Muscle of back (tissue), 13 donors: ENCODE measurements around the gene CHD9NB. TPM values are rescaled to one million over a fixed set of nuclear protein-coding genes. Genes with fewer than 3 reads are reported as not detected.
A peak's percentile ranks its signal among the peaks of the same experiment; 100 is the strongest.

Experiments
- DNase-seq, 3 donors: peaks; one replicate each; pipeline versions ENCODE4 v3.0.0 to v3.0.0-alpha.2; 2013
- long read RNA-seq, 9 donors: transcript quantifications; one replicate each; lab custom pipeline, GENCODE V29; 2026
- polyA plus RNA-seq, 10 donors: library from polyadenylated mRNA; unstranded; fragments of 120-200 nt; gene quantifications; one replicate each; pipeline ENCODE4 v1.2.1, GENCODE V29; 2013; ENCODE audit not compliant: insufficient read length in 10 of 10

CHD9NB gene
- polyA plus RNA-seq: 1 to 10 TPM; 1.3 to 4.6 (median 2.3) TPM
- long read RNA-seq, donor 1: 0 reads
- long read RNA-seq, donor 2: 0 reads
- long read RNA-seq, donor 3: 0 reads
- long read RNA-seq, donor 4: 0 reads
- long read RNA-seq, donor 5: 0 reads
- long read RNA-seq, donor 6: 0 reads
- long read RNA-seq, donor 7: 0 reads
- long read RNA-seq, donor 8: 0 reads
- long read RNA-seq, donor 9: 0 reads

DNA sequence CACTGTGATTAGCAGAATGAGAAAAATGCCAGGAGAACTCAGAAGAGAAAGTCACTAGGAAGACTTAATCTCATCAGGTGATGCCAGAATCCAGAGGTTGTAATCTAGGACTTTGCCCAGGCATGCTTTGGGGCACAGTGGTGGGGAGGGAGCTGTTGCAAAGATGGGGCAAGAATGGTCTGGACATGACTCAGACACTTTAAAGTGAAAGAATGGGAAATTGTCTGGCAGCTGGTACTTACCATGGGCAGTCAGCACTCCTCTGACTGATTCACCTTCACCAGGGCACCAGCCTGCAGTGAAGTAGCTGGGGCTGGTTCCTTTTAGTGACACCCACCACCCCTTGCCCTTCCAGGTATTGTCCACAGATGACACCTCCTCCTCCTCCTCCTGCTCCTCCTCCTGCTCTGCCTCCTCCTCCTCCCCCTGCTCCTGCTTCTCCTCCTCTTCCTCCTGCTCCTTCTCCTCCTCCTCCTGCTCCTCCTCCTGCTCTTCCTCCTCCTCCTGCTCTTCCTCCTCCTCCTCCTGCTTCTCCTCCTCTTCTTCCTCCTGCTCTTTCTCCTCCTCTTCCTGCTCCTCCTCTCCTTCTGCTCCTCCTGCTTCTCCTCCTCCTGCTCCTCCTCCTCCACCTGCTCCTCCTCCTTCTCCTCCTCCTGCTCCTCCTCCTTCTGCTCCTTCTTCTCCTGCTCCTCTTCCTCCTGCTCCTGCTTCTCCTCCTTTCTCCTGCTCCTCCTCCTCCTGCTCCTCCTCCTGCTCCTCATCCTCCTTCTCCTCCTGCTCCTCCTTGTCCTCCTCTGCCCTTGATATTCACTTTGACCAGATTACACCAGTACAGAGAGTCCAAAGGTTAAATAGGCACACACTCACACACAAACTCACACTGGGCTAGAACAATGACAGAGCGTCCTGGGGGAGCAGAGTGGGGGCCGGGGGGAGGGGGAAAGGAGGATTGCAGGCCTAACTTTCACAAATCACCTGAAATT is at the start of gene CHD9NB:
CHD9NB (minus strand) TSS at position 379 of the 983 bp plus-strand sequence. CDS start 8,739 bp downstream, outside the sequence.
- DNase-seq: no peak

GRCh38 chr16:53100889-53101288 is 48.2 kb upstream of the CHD9NB start:
- DNase-seq: no peak

DNA sequence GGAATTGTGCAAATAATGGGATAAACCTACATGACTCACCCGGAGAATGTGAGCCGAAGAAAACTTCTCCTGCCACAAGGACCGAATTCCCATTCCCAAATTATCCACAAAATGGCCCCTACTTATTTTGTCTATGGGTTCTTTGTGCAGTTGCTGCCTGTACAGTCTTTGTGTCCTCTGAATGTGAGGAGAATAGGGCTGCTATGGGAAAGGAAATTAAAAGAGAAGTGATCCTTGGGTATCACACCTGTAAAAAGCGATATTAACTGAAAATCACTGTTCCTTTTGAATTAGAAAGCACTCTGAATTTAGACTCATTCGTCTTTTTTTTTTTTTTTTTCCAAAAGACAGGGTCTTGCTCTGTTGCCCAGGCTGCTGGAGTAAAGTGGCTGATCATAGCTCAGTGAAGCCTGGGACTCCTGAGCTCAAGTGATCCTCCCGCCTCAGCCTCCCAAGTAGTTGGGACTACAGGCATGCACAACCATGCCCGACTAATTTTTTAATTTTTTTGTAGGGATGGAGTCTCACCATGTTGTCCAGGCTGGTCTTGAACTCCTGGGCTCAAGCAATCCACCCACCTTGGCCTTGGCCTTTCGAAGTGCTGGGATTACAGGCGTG is 47.5 kb upstream of the CHD9NB start:
- no peak for DNase-seq

DNA sequence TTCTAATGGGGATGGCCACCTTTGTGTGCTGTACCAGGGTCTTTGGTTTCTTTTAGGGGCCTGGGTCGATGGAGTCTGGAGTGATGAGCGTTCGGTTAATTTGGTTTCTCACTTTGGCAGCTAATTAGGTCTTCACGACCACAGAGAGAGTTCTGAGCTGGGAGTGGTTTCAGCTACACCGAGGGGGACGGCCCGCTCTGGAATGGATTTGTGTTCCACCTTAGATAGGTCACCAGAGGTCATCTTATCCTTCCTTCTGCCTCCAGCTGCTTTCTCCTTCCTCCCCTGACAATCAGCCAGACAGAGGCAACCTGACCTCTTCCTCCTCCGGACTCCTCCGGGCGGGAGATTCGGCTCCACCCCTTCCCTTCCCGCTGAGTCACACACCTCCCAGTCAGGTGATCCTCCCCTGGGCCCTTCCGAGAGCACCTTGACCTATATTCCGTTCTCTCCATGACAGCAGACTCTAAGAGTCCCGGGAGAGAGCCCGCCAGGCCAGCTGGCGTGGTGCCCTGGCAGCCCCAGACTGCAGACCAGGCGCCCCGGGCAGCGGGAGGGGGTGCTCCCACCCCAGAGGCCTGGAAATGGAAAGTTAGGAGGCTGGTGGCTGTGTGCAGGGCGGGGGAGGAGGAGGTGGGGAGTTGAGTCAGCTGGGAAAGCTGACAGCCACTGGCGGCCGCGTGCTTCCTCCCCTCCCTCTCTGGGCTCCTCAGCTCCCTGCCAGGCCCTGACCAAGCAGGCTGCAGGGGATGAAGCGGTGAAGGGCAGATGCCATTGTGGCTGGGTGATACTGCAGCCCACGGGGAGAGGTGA is 46.8 kb upstream of the CHD9NB start:
- DNase-seq: peak; percentile 78 to 94 (median 85)

GRCh38 chr16:53098526-53099317 is 46.0 kb upstream of the CHD9NB start:
- DNase-seq: peak; percentile 86 to 97 (median 92)

DNA sequence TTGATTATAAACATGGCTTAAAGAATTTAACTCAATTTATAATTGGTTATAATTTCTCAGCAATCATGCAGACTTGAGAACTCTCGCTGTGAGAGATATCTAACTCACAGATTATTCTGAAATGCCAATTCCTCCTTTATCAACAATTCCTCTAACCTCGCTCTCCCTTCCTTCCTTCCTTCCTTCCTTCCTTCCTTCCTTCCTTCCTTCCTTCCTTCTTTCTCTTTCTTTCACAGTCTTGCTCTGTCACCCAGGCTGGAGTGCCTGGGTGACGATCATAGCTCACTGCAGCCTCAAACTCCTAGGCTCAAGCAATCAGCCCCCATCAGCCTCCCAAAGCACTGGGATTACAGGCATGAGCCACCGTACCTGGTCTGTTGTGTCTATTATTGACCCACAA is 44.5 kb upstream of the CHD9NB start:
- DNase-seq: no peak

- DNase-seq: no peak
These were observed 41.4 kb upstream of the CHD9NB start for GRCh38 chr16:53094013-53094630.

DNA sequence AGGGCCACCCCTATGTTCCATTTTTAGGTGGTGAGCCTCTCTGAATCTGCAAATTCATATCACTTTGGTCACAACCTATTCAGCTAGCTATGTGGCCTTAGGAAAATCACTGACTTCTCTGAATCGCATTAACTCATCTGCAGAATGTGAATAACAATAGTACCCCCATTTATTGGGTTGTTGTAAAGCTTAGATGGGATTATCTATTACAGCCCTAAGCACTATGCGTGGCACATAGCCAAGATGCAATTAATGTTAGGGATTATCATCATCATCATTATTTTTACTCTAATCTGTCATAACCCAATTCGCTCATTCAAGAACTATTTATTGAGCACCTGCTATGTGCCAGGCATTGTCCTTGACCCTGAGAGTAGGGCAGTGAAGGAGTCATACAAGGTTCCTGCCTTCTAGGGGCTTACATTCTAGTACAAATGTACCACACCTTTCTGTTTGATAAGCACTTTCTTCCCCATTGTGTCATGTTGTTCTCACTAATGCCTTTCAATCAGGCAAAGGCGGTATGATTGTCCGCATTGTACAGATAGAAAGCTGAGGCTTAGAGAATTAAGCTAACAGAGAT is 40.6 kb upstream of the CHD9NB start:
- no peak for DNase-seq

DNA sequence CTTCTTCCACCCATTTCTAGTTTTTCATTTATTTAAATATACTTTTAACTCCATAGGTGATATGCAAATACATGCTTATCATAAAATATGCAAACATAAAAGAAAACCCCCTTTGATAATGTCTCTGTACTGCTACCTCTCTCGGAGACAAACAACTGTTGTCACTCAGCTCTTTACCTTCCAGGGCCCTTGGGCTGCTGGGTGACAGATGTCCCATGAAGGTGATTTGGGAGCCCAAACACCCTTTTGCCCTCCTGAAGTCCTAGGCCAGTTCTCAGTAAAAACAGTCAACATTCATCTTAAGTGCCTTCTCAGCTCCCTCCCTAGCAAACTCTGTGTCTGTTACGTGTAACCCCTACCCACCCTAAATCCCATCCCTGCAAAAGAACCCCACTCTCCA is 39.6 kb upstream of the CHD9NB start:
- no peak for DNase-seq

DNA sequence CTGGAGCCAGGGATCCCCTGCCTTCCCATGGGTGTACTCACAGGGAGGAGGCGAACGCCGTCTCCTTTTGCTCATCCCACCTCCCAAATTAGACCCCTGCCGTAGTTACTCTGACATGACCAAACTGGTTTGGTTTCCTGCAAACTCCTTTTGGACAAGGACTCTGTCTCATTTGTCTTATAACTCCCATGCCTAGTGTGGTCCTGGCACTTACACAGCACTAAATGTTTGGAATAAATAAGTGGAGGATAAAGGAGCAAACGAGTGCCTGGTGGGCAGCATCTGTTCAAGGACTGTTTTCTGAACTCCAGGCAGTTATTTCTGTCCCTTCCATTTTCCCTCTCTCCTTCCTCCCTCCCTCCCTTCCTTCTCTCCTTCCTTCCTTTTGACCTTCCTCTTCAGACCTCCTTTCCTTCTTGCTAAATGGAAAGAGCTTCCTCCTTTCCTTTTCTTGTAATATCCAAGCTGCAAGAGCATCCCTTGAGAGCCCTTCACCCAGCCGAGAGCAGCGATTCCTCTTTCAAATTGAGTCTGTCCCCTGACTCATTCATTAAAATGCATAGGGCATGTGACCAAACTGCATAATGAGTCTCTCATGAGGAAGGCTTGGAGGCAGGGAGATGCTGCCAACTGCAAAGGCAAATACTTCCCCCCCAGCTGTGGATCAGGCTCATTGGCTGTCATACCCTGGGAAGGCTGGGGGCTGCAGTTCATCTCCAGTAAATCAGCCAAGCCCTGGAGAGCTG is 38.9 kb upstream of the CHD9NB start:
- peak; percentile 87 to 95 (median 92) for DNase-seq

- peak; percentile 98 to 99 (median 99) for DNase-seq
These were observed 38.1 kb upstream of the CHD9NB start for GRCh38 chr16:53090591-53091411.

- DNase-seq: peak in 2 of 3 donors; percentile 68 to 91
These were observed 37.5 kb upstream of the CHD9NB start for GRCh38 chr16:53090286-53090590.

DNA sequence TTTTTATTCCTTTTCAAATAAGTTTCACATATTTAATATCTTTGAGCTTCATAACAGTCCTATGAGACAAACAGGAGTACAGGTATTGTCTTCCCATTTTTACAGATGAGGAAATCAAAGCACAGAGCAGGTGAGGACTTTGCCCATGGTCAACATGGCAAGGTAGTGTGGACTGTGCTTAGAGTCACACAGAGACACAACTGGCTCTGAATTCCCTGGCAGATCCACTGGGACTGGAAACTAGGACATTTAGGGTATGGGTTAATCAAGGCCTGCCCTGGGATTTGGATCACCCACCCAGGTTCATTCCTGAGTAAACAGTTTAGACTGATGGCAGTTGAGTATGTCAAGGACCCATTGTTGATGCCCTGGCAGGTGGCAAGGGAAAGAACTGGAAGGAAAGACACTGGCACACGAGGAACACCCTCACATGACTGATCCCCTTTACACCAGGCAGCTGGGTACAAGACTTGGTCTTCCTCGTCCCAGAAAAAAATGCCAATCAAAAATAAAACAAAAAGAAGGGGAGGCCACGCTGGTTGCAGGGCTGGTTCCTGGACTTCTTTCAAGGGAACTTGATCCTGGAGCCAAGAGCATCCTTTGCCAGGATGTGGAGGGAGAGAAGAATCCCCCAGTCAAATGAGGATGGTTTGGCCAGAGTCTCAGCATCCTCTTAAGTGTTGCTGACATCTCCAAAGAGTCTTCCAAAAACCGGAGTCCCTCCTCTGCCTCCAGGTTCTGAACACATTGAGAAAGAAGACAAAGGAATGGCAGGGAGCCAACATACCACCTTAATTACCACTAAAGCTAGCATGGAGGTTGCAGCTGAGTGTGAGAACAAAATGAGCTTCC is 37.0 kb upstream of the CHD9NB start:
- peak; percentile 36 to 87 (median 59) for DNase-seq

DNA sequence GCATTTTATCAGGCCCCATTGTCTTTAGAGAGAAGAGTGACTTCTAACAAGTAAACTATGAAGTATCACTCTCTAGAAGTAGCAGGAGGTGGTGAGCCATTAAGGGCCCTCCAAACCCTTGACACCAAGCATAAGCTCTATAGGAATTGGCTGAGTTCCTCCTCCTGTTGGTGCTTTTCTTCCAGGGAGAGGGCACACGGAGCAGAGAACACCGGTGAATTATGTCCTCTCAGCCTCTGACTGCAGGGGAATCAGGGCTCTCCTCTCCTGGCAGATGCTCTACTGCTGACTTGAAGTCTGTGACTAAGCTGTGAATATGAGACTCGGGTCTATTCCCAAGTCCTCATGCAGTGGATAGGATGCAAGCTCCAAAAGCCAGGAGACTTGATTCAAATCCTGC is 34.4 kb upstream of the CHD9NB start:
- peak in 2 of 3 donors; percentile 58 to 80 for DNase-seq

GRCh38 chr16:53085931-53086421 is 33.3 kb upstream of the CHD9NB start:
- peak; percentile 77 to 93 (median 80) for DNase-seq

- peak in 1 of 3 donors; percentile 53 for DNase-seq
These were observed 32.7 kb upstream of the CHD9NB start for GRCh38 chr16:53085369-53085843.
